NCI-H2196 treated with DMSO at 0.1 percent for 48 hours (cell line): ENCODE measurements around the gene ENOSF1.
"Not testable (repeated sequence)": the region's sequence is repeated elsewhere in the genome, so short reads cannot be mapped to it uniquely, and the experiment has no call there.

ENCODE experiments used
- DNase-seq: peaks from one replicate; lab custom pipeline; 2025; ENCODE audit not compliant: unreplicated experiment; lab: John Stamatoyannopoulos, UW

ENOSF1 gene

DNA sequence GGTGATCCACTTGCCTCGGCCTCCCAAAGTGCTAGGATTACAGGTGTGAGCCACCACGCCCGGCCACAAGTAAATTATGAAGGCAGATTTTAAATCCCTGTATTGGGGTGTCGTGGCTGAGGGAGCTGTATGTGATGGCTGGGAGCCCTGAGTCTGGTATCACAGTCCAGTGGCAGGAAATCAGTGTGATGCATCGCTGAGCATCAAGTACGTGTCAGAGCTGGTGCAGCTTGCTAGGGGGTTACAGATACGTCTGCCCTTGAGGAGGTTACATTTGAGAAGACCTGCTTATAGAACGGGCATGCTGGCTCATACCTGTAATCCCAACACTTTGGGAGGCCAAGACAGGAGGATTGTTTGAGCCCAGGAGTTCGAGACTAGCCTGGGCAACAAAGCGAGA is 4.3 kb downstream of the ENOSF1 start:
- DNase-seq, result no peak

DNA sequence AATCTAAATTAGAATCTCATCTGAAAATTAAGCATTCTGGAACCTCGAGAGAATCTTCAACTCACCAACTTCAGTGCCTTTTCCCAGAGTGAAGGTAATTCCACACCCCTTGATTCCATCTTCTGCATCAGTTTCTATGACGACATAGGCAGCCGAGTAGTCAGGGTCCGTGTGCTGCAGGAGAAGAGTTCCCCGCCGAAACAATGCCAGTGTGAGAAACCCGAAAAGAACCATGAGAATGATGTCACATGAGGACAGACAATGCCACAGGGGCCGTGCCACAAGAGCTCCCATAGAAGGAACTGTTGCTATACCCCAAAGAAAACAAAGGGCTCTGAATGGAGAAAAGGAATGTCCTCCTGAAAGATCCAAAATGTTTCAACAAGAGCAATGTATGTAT is 6.0 kb downstream of the ENOSF1 start:
- DNase-seq, result no peak

DNA sequence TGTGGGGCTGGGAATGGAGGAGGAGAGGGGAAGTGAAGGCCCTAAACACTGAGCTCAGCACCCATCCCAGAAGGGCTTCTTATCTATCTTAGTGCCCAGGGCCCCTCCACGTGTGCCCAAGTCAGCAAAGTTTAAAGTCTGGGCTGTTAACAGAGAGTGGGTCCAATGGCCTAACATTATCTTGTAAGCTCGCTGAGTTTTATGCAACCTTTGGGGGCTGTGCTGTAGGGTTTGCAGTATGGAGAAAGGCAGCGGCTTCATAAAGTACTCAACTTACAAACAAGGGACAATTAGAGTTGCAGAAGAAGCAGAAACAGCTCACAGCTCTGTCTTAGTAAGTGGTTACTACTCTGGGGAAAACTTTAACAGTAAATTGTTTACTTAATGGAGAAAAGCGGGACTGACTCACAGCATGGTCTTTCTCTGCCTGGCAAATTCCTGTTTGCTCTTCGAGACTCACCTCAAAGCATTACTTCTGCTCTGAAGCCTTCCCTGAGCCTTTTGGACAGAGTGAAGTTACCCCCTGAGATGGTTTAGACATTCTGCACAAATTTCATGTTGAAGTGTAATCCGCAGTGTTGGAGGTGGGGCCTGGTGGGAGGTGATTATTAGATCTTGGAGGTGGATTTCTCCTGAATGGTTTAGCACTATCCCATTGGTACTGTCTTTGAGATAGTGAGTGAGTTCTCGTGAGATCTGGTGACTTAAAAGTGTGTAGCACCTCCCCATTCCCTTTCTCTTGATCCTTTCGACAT is 9.0 kb downstream of the ENOSF1 start:
- no peak for DNase-seq

DNA sequence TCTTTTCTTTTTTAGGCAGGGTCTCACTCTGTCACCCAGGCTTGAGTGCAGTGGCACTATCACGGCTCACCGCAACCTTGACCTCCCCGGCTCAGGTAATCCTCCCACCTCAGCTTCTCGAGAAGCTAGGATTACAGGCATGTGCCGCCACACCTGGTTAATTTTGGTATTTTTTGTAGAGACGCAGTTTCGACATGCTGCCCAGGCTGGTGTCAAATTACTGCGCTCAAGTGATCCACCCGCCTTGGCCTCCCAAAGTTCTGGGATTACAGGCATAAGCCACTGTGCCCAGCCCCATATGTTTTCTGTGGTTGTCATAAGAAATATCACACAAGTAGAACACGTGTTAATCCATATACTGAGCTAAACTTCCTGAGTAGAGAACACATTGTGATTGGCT is 14.6 kb downstream of the ENOSF1 start:
- DNase-seq, result no peak

DNA sequence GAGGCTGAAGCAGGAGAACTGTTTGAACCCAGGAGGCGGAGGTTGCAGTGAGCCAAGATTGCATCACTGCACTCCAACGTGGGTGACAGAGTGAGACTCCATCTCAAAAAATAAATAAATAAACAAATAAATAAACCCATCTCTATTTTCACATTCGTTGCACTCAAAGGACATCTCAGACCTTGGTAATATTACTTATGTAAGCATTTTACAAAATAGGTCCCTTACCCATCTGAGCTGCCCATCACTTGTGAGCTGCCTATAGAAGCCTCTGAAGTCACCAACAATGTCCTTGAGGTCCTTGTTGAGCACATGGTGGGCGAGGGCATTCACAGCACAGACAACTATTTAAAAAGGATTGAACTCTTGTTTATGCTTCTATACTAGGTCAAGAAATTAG is 15.4 kb downstream of the ENOSF1 start:
- no peak for DNase-seq

DNA sequence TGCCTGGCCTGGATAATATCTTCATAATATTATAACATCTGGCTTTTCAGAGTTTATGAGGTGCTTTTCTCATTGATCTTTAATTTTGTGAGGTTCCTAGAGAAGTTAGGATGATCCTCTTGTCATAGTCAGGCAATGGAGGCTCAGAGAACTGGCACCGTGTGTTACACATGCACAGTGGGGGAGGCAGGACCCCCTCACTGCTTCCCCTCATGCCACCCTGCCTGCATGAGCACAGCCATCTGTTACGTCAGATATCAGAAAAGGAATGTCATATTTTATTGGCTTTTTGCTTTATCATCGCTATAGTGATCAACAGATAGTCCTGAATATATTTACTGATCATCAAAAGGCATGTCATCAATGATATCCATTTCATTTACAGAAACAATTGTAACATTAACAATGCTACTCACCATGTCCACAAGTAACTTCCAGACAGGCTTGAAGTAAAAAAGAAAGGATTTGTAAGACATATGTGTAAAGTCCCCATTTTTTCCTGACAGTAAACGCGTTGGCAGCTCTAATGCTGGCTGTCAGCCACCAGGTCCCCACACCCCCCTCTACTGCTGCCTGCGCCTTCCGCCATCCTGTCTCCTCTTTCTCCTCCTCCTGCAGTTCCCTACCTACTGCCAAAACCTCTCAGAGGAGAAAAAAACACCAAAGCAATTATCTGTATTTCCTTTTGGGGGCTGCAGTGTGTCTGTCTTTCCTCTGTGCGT is 18.8 kb downstream of the ENOSF1 start:
- DNase-seq, result peak; percentile 14

DNA sequence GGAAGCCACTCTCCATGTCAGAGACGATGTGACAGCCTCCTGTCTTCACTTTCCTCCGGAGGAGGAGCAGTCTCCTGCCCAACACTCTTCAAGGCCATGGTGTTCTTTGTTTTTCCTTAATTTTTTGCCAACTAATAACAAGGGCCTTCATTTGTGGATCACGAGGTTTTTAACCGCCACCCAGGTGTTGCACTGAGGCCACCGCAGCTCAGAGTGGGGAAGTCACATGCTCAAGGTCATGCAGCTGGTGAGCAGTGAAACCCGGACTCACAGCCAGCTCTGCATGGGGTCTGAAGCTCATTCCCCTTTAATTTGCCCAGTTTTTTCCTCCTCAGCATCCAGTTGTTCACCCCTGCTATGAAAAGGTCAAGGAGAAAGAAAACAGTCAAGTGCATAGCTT is 19.6 kb downstream of the ENOSF1 start:
- no peak for DNase-seq

DNA sequence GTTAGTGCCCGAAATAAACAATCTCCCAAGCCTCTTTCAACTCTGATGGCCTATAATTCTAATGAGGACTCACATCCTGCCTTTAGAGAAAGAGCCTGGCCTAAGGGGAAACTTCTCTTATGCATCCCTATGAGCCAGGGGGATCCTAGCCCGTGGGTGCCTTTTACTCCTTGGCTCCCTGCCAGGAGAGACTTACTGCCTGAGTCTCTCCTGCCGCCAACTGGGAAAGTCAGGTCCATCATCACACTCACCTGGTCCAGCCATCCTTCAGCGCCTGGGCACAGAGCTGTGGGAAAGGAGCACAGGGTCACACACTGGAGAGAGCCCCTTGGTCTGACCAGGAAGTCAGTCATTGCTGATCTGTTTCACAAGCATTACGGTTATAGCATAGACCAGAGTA is 24.1 kb downstream of the ENOSF1 start:
- no peak for DNase-seq

DNA sequence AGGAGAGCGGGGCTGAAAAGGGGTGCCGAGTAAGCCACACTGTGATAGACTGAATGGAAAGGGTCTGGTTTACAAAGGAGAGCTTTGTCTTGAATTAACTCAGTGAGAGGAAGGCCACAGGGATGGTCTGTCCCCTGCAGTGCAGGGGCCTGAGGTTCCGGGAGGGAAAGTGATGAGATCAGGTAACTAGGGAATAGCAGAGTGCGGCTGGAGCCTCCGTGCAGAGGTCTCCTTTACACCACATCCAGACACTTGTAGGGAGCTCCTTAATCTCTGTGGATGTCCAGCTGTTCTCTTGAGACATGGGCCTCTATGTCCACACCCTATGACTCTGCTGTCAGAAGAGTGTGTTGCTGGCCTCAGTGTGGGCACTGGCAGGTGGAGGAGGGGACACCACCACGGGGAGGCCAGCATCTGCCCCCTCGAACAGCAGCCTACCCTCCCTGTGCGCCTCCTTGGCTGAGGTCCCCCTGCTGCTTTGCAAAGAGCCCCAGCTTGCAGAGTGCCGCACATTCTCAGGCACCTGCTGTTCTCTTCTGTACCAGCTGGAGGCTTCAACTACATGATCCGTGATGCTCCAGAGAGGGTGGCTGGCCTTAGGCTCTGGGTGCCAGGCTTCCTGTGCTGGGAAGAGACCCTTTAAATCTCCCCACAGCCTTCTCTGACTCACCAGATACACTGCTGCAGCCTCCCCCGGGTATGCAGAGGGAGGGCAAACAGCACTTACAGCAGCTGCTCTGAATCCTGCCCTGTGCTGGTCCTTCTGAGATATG is 25.9 kb downstream of the ENOSF1 start:
- DNase-seq, result no peak

DNA sequence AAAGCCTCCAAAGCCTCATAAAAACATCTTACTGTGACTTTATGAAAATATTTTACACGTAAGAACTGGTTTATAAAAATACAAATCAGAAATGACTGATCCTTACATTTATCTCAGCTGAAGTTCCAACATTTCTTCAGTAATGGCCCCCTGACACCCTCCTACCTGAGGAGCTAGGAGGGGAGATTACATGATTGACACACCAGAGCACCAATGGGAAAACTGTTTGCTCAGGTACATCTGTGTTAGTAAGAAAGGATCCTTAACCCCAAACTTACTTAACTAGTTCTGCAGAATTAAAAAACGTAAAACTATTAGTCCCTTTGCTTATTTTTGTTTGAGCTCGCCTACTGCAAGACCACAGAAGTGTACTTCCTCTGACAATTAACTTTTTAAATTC is 27.0 kb downstream of the ENOSF1 start:
- DNase-seq, result no peak

DNA sequence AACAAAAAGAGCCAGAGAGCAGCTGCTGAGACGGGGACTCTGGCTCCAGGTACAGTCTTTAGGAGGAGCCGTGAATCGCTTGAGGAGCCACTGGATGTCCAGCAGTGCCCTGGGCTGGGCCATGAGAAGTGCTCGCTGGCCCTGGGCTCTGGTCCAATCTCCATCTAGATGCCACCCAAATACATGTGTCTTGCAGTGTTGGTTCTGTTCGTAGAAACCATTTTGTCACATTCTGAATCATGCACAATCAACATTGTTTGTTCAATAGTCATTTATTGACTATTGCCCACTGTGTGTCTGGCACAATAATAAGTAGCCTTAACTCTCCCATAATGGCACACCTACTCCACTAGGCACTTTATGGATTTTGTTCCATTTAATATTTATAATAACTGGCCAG is 28.9 kb downstream of the ENOSF1 start:
- DNase-seq, result no peak

DNA sequence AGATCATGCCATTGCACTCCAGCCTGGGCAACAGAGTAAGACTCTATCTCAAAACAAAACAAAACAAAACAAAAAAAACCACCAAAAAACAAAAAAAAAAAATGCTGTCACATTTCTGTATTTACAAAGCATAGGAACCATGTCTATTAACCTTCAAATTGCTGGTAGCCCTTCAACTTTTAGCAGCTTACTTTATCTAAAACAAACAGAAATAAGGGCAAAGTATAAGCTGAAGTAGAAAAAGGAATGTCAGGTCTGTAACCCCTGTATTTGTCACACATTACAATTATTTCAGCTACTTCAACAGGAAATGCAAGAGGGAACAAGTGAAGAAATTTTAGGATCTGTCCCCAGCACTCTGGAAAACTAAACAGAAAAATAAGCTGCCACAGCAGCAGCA is 29.6 kb downstream of the ENOSF1 start:
- DNase-seq, result no peak

DNA sequence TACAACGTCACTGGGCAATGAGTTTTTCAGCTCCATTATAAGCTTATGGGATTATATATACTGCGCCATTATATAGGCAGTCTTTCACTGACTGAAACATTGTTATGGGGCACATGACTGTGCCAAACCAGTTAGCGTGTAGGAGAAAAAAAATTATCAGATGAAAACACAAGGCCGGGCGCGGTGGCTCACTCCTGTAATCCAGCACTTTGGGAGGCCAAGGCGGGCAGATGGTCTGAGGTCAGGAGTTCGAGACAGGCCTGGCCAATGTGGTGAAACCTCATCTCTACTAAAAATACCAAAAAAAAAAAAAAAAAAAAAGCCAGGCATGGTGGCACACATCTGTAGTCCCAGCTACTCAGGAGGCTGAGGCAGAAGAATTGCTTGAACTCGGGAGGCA is 30.0 kb downstream of the ENOSF1 start:
- DNase-seq, result not testable (repeated sequence)

DNA sequence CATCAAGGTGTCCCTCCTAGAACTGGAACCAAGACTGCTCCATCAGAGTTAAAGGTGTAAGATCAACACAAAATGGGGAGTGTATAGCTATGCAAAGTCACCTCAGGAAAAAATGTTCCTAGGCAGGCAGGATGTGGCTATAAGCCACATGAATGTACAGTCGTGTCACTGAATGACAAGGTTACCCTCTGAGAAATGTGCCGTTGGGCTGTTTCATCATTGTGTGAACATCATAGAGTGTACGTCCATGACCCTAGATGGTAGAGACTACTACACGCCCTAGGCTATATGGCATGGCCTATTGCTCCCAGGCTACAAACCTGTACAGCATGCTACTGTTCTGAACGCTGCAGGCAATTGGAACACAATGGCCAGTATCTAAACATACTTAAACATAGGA is 30.4 kb downstream of the ENOSF1 start:
- DNase-seq, result no peak

DNA sequence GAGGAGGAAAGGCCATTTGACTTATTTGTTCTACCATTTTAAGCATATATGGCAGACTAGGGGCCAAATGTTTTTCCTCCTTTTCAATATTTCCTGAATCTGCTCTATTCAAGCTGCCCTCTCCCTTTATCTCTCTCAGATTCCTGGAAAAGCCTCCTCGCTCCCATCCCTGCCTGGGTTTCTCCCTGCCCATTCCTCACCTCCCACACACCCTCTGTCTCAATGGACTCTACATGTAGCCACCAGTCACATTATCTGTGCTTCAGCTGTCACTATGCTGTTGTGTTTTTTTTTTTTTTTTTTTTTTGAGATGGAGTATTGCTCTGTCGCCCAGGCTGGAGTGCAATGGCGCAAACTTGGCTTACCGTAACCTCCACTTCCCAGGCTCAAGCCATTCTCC is 32.0 kb downstream of the ENOSF1 start:
- no peak for DNase-seq

DNA sequence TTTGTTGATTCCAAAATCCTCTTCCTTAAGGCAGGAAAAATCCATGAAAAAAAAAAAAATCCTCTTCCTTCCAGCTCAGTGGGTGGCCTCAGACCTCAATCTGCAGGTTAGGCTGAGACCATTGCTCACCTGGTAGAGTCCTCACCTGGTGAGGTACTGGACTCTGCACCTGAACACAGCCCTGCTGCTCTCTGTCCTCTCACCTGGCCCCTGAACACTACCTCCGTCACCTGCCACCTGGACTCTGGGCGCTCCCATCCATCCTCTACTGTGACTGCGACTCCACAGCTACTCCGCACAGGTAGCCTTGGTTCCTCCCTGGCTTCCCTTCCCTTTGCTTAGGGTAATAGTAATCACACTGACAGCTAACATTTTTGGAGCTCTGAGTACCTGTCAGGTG is 32.9 kb downstream of the ENOSF1 start:
- DNase-seq, result no peak

DNA sequence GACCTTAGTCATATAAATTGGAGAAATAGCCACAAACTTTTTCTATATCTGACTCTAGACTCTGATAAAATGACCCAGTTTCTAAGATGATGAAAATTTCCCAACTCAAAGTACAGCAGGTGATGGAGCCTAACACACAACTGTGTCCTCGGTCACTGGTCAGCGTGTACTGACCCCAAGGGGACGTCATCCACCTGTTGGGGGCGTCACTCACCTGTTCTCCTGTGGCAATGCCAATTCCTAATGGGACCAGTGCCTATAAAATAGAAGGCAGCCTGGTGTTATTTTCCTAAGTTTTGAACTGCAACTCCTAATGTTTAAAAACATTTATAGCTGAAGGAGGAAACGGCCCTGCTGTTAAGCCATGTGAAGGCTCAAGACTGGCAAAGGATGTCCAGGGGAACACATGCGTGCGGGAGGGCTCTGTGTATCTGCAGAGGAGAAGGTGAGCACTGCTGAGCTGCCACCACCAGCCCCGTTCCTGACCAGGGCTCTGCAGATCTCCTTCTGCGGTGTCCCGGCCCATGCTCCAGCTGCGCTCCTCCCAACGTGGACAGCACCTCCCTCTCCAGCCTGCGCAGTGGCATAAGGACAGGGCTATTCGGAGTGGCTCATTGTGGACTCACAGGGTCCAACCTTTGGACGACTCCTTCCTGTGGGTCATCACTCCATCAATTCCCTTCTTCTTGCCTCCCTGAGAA is 33.8 kb downstream of the ENOSF1 start:
- DNase-seq, result no peak

DNA sequence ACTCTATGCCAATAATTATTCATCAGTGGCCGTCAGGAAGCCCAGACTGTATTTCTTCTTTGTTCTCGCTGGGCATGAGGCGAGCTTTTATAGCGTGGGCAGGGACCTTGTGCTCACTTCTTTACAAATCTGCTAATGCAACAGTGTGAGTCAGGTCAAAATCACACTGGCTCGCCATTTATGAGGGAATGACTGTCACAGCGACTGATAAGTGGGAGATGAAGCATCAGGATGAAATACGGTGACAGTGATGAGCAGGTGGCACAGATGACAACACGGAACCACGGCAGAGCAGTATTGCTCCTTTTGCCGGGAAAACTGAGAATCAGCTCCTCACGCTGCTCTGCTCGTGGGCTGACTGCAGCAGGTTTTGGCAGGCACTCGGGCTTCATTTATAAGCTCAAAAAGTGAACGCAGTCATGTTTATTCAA is 34.5 kb downstream of the ENOSF1 start:
- DNase-seq, result no peak

DNA sequence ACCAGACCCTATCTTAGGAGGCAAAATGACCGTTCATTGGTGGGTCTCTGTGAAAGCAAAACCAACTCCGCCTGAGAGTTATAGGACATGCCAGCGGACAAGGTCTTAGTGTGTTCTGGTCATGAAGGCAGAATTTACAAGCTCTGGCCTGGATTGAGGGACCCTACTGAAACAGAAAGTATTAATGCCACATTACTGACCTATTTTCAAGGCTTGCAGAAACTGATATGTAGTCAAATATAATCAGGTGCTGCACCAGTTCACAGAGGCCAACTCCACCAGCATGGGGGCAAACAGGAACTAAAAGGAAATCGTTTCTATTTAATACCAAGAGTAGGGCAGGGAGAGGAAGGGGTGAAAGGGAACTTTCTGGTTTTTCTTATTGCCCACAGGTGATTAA is 35.3 kb downstream of the ENOSF1 start:
- DNase-seq, result no peak

DNA sequence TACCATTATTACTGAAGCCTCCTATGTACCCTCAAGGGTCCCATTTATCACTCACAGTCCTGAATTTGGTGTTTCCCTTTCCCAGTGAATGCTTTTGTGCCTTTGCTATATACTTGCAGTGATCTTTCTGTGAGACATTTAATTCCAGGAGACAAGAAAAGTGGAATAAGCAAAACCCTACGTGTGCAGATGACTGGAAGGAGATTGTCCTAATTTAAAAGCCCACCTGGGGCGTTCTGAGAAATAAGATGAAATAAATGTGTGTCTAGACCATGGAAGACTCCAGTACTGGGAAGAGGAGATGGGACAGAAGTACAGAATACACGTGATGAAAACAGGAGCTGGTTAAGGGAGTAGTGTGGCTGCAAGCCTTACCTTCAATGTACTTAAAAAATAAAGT is 35.7 kb downstream of the ENOSF1 start:
- no peak for DNase-seq

DNA sequence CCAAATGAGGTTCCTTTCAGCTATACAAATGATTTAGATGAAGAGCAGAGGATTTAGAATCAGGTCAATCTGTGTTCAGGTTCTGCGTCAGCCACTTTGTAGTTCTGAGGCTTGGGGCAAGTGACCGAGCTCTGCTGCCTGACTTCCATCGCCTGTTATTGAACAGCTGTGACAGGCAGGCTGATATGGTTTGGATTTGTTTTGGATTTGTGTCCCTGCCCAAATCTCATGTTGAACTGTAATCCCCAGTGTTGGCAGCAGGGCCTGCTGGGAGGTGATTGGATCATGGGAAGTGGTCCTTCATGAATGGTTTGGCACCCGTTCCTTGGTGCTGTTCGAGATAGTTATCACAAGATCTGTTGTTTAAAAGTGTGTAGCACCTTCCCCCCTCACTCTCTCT is 36.4 kb downstream of the ENOSF1 start:
- DNase-seq, result no peak
